ENCODE results near the gene PPP2R2C. TPM values are rescaled to one million over a fixed set of nuclear protein-coding genes. Genes with fewer than 3 reads are reported as not detected.

Gene PPP2R2C
- total and polyA plus RNA-seq, 2 of the 4 experiments (the other 2 are of a cell fraction) = 0.03 TPM; not detected in 1

- no peak overlapping the region for H3K18ac ChIP-seq (ENCODE audit: low read depth, low read length)
- no peaks in the 10 kb centered on the region for H3K79me1 ChIP-seq (ENCODE audit: low read depth in 1 of 2, low read length in 2 of 2)
- H2BK20ac ChIP-seq (ENCODE audit: low read depth, low read length) = no peak overlapping the region
- no peaks in the 10 kb centered on the region for H3K9me1 ChIP-seq (ENCODE audit: insufficient read depth, low read length)
- H4K20me1 ChIP-seq (ENCODE audit: insufficient read depth, low read length) = no peaks in the 10 kb centered on the region
- WGBS, 2 experiments (ENCODE audit: extremely low coverage in 2 of 2, insufficient read length in 1 of 2) = 53% methylated on average over 11 of the region's 17 CpGs; no CpG with 5 or more reads in 1 of the 2 experiments
- H3K56ac ChIP-seq (ENCODE audit: extremely low read depth, insufficient read depth, low read length) = no peak overlapping the region
- H3K4me2 ChIP-seq (ENCODE audit: low read depth, low read length) = no peak overlapping the region
- no TSS peak for BruUV-seq (replicated peaks)
- no peaks in the 10 kb centered on the region for H3K4me1 ChIP-seq (ENCODE audit: control insufficient read depth, insufficient read depth, low read length)
- ATAC-seq (ENCODE audit: low read depth) (no peak), DNase-seq (no peak)
- ChIA-PET POLR2A (ENCODE audit: unreplicated experiment) (no interaction called here), CTCF (no interaction called here)
- dilution Hi-C loops (cut with HindIII; ENCODE audit: low sequenced_read_pairs, unreplicated experiment) = no loop called here
- no peak overlapping the region for H3K23ac ChIP-seq (ENCODE audit: low read depth, low read length)
- no peak overlapping the region for H4K5ac ChIP-seq (ENCODE audit: low read depth, low read length)
- H3K4me3 ChIP-seq (ENCODE audit: insufficient read depth, low read depth, low read length) = no peak overlapping the region
- no peak overlapping the region for H4K8ac ChIP-seq (ENCODE audit: low read depth in 2 of 2, low read length in 2 of 2)
- in situ Hi-C loops (cut with MboI; ENCODE audit: low sequenced_read_pairs) = no loop called here
- H2AFZ ChIP-seq (replicated peaks; ENCODE audit: low read length, poor library complexity) = no peak overlapping the region
- no peaks in the 10 kb centered on the region for H3K36me3 ChIP-seq (ENCODE audit: control insufficient read depth, insufficient read depth, low read length)
- no peak overlapping the region for H2AK9ac ChIP-seq (replicated peaks; ENCODE audit: low read depth, low read length, poor library complexity)
- TF ChIP-seq POLR2A (IDR thresholded peaks at IDR 0.05; ENCODE audit: low read depth, low read length) = no peak
- no peak for TF ChIP-seq RCOR1 (IDR thresholded peaks at IDR 0.05; ENCODE audit: insufficient replicate concordance, low read length)
- TF ChIP-seq USF2 (IDR thresholded peaks at IDR 0.05; ENCODE audit: low read depth, low read length) = no peak
- no peak for TF ChIP-seq RAD21 (IDR thresholded peaks at IDR 0.05; ENCODE audit: low read length)
- no peak for TF ChIP-seq ELK1 (IDR thresholded peaks at IDR 0.05; ENCODE audit: borderline replicate concordance, low read depth, low read length)
- no peak for TF ChIP-seq CTCF (conservative IDR thresholded peaks at IDR 0.05; ENCODE audit: low read depth, low read length)
- TF ChIP-seq CHD1 (IDR thresholded peaks at IDR 0.05; ENCODE audit: low read depth, low read length) = no peak
- no peak for TF ChIP-seq MXI1 (IDR thresholded peaks at IDR 0.05; ENCODE audit: borderline replicate concordance, low read depth, low read length)
- no peak for TF ChIP-seq CEBPB (IDR thresholded peaks at IDR 0.05; ENCODE audit: low read depth, low read length)
- no peak for TF ChIP-seq SMC3 (IDR thresholded peaks at IDR 0.05; ENCODE audit: low read depth, low read length)
- no peak for TF ChIP-seq MAFK (IDR thresholded peaks at IDR 0.05; ENCODE audit: low read depth, low read length)
- no peak for TF ChIP-seq RFX5 (IDR thresholded peaks at IDR 0.05; ENCODE audit: low read depth, low read length)
- TF ChIP-seq NFE2L2 (IDR thresholded peaks at IDR 0.05; ENCODE audit: low read depth, low read length) = no peak
- H2BK120ac ChIP-seq (ENCODE audit: low read depth, low read length) = no peak overlapping the region
- intact Hi-C loops (cut with micrococcal nuclease) = no loop called here
- H3K9me3 ChIP-seq (ENCODE audit: control insufficient read depth, insufficient read depth, low read length) = no peaks in the 10 kb centered on the region
- peaks cover 12% of the 10 kb centered on the region for H3K27me3 ChIP-seq (ENCODE audit: control insufficient read depth, insufficient read depth, low read length)
- no peak overlapping the region for H2BK5ac ChIP-seq (ENCODE audit: low read depth, low read length, poor library complexity, severe bottlenecking)
- no peak overlapping the region for H2AK5ac ChIP-seq (ENCODE audit: low read depth, low read length)
- no peak overlapping the region for H2BK15ac ChIP-seq (ENCODE audit: low read depth, low read length)
- no peak overlapping the region for H4K91ac ChIP-seq (ENCODE audit: insufficient read depth, low read depth, low read length)
- no peak overlapping the region for H3K27ac ChIP-seq (ENCODE audit: insufficient read depth, low read length)
- H3K4ac ChIP-seq (ENCODE audit: low read depth, low read length) = no peak overlapping the region
- H3K14ac ChIP-seq (replicated peaks; ENCODE audit: low read depth, low read length) = no peak overlapping the region
- no peak overlapping the region for H3K9ac ChIP-seq (ENCODE audit: low read depth, low read length)
These were observed 76.8 kb downstream of the PPP2R2C start for GRCh38 chr4:6395466-6396228.

Data from IMR-90 (cell line).